NCI-H748 (cell line): Measurements from ENCODE around the gene EN2.
"Not testable (repeated sequence)": the region's sequence is repeated elsewhere in the genome, so short reads cannot be mapped to it uniquely, and the experiment has no call there.

ENCODE experiments used
- DNase-seq: peaks from one replicate; lab custom pipeline; 2025; ENCODE audit not compliant: unreplicated experiment; lab: John Stamatoyannopoulos, UW

The EN2 gene

DNA sequence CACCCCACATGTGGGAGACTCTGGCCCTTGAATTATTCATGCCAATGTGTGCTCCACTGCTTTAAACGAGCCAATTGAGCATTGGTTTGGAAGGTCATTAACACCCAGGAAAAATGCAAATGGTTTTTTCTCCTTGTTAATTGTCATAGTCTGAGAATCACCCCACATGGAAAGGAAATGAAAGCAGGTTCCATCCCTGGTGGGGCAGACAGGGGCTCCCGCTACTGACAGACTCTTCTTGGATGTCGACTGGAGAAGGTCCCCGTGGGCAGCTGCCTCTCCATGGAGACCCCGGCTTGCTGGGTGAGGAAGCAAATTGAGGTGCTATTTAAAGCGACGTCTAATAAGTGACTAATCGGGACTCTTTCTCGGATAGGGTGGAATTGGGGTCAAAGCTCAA lies 32.0 kb upstream of the EN2 start:
- DNase-seq: no peak

DNA sequence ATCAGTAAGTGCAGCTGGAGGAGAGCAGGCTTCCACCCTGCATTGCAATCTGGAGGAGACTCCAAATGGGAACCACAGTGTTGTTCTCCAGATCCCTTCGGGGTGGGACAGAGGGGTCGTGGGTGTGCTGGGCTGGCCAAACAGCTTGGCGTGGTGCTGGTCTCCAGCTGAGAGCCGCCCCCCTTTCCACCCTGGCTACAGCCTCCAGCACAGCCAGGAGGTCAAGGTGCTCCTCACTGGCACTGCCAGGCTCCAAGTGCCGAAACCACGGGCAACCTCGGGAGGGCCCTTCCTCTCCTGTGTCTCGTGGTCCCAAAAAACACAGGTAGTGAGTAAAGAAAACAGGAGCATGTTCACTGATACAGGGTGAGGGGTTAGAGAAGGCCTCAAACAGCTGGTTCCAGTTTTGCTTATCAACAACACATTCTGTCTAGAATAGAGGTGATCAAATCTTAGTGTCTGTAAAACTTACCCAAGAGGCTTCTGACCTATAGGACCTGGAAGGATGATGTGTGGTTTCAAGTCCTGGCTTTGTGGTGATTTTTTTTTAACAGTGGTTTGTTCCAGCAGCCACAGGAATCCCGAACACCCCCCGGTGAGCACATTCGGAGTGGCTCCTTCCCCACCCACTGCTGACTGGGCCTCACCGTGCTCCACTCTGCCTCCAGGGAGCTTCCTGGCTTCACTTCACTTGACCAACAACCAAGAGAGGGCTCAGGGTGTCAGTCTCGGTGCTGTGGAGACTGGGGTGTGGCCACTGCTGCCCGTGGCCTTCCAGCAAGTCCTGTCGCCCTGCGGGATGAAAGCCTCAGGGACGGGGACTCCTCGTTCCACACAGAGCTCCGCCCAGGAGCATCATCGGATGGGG lies 31.2 kb upstream of the EN2 start:
- DNase-seq: no peak

DNA sequence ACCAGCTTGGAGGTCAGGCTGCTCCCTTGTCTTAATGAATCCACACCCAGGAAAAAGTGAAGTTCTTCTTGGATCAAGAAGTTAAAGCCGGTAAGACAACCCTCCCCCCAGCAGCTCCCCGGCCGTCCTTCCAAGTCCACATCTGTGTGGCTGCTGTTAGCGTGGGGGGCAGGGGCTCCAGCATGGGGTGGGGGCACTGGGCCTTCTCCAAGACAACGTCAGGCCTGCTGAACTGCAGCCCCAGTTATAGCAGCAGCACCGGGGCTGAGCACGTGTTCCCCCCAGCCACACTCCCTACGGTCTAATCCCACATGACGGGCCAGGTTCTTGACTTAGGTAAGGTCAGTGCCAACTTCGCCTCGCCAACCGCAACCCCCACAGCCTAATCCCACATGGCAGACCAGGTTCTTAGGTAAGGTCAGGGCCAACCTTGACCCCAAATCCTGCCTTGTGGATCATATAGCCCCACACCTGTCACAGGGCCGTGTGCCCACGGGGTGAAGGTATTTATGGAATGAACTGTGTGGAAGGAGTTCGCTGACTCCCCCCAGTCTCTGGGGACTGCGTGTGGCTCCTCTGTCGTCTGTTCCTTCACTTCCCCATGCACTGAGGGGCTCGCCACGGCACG lies 30.4 kb upstream of the EN2 start:
- no peak for DNase-seq

DNA sequence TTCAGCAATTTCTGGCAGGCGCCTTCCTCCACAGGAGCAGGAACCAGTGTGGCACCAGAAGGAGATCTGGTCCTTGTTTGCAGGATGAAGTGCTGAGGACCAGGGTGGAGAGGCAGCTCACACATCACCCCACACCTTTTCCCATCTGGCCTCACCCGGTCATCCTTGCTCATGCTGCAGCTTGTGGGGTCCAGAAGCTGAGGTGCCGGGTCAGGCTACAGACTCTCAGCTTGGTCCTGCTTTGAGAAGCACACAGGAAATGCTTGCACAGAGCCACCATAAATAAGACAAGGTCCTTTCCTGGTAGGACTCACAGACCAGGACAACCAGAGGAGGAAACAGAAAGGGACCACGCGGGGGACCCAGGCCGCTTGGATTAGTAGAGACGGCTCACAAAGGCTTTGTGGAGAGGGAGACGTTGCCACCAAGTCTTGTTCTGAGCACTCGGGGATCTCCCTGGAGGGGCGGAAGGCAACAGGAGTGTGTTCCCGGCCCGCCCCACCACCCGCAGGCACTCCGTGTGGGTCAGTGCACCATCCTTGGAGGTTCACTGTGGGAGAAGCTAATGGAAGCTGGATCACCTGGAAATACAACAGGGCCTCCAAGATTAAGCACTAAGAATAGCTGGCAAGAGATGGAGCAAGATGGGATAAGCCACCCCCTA lies 29.6 kb upstream of the EN2 start:
- DNase-seq: no peak

DNA sequence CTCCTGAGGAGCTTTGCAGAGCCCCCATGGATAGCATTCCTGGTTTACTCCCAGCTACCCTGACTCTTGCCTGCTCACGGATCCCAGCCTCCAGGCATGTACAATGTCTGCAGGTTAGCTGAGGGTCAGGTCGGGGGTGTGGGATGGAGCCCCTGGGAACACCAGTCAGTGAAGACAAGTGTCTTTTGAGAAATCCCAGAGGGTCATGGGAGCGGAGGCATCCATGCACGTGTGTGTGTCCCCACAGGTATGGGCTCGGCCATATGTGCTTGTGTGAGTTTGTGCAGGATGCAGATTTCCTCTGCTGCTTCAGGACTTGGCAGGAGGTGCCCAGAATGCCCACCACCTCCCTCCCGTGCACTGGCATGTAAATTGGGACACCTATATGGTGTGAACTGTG lies 28.3 kb upstream of the EN2 start:
- DNase-seq: no peak

DNA sequence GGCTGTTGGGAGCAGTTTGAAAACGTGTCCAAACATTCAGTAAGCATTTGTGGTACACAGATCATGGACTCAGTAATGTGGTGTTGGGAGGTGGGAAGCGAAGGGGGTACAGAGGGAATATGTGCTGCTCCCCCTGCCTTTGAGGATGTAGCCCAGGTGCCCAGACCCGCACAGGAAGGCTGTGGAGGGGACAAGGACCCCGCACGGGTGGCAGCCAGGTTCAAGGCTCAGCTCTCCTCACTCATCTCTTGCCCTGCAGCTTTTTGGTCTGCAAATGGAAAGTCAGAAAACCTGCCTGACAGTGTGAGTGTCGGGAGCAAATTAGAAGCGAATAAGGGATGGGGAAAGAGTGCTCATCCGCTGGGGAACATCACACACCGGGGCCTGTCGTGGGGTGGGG lies 27.3 kb upstream of the EN2 start:
- DNase-seq: no peak

DNA sequence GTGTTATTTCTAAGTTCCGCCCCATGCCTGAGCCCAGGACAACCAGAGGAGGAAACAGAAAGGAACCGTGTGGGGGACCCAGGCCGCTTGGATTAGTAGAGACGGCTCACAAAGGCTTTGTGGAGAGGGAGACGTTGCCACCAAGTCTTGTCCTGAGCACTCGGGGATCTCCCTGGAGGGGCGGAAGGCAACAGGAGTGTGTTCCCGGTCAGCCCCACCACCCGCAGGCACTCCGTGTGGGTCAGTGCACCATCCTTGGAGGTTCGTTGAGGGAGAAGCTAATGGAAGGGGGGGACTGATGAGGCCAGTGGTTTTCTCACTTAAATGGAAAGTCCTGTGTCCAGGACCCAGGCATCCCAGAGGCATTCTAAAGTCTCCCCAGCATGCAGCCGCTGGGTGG lies 26.7 kb upstream of the EN2 start:
- no peak for DNase-seq

DNA sequence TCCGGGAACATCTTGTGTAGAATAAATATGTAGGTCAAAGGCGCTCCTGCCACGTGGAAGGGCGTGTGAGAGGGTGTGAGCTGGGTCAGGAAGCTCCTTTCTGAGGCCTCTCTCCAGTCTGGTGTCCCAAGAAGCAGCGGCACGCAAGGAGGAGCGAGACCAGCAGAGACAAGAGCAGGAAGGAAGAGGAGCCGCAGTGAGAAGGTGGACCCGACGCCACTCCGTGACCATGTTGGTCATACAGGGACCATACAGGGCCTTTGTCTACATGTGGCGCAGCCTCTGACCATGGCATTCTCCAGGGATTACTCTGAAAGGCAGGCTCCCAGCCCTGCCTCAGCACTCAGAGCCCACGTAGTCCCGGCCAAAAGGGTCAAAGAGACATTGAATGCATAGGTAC lies 26.2 kb upstream of the EN2 start:
- no peak for DNase-seq

DNA sequence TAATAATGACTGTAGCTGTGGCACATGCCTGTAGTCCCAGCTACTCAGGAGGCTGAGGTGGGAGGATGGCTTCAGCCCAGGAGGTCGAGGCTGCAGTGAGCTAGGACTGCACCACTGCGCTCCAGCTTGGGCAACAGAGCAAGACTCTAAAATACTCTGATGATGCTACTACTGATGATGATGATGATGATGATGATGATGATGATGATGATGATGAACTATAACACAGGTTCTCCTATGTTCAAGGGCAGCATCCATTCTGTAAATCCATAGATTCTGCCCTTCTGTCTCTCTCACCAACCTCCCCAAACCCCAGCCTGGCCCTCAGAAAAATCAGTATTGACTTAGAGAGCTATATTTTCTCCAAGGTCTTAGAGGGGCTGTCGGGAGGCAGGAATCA lies 22.8 kb upstream of the EN2 start:
- no peak for DNase-seq

DNA sequence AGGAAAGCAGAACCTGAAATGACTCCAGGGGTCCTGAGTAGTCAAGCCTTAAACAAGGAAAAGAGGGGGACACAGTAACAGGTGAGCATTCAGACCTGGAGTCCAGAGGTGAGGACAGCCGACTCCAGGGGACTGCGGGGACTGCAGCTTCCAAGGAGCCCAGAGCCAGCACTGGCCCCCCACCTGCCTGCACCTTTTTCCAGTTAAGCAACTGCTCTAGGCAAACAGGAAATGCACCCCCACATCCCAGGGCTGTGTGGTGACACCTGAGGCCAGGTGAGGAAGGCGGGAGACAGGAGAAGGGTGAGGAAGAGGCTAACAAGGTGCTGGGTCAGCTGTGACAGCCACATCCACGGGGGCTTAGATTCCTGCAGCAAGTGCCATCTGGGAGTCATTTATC lies 20.1 kb upstream of the EN2 start:
- no peak for DNase-seq

DNA sequence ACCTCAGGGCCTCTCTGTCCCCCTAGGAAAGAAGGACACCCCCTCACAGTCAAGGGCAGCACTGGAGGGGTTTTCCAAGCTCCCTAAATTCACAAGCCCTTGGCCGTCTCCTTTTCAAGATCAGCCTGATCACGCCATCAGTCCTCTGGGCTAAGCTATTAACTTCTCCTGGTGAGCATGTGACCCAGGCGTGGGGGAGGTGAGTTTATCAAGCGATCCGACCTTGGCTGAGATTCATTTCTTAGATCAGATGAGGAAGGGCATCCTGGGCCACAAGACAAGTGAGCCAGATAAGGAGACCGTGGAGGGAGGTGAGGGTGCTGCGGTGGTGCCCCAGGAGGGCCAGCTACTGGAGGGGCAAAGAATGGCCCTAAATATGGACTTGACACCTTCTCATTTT lies 19.2 kb upstream of the EN2 start:
- DNase-seq: no peak

DNA sequence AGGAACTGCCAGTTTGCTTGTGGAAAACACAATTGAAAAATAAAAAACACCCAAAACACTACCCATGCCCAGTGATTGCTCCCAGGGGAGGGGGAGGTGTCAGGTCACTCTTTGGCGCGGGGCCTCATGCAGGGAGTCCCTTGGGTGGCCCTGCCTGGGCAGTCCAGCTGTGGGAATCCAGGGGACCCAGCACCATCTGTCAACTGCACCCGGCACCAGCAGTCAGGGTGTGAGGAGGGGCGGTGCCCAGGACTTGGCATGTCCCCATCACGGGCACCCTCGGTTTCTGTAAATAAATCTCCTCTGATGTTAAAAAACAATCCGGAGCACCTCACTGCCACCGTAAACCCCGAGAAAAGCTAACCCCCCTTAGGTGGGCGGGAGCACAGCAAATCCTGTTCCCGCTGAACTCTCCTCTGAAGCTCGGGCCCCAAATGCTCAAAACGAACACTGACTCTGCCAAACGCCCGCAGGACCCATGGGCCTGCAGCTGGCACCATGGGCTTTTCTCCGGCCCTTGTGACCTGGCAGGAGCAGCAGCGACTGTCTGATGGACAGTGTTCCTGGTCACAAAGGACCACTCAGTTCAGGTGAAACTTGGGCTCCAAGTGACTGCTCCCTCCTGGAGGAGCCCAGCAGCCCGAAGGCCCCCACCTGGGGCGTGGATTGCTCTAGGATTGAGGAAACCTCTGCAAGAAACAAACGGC lies 18.5 kb upstream of the EN2 start:
- no peak for DNase-seq

DNA sequence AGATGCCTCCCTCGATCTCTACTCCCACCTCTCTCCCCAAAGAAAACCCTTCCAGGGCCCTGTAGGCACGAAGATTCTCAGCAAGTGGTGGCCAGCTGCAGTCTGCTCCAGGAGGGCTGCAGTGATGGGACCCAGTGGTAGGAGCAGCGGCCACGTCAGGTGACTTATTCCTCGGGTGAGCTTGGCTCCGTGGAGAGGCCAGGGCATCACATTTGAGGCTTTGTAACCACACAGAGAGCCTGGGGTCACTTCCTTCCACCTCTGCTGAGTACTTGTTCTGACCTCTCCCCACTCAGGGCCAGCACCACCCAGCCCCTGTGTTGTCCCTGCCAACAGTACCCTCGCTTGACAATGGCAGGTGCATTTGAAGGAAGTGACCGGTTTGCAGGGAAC lies 17.9 kb upstream of the EN2 start:
- DNase-seq: no peak

DNA sequence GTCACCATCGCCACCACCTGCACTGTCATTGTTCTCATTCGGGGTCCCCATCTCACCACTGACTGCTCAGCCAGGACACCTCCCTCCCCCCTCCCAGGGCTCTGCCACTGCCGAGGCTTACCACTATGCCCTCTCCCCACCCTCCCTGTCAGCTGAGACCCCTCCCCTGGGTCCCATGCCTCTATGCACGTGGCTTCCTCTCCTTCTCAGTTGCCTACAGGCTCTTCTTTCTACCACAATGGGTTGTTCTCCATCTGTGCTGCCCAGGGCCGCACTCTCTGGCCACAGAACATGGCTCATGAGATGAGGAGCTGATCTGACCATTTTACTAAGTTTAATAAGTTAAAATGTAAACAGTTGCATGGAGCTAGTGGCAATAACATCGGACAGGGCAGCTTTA lies 16.1 kb upstream of the EN2 start:
- no peak for DNase-seq

DNA sequence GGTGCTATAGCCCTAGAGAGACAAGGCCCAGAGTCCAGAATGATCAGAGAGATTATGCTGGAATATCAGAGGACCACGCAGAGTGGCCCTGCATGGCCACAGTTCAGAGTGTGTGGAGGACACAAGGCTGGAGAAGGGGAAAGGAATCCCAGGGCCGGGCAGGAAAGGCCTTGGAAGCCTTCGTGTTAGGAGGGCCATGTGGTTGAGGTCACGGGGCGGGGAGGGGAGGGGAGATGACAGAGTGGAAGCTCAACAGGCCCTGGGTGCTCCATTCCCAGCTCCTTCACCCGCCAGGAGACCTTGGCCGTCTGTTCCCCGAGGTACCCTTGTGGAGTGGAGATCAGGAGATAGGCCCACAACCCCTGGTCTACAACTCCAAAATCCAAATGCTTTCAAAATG lies 13.2 kb upstream of the EN2 start:
- DNase-seq: no peak

DNA sequence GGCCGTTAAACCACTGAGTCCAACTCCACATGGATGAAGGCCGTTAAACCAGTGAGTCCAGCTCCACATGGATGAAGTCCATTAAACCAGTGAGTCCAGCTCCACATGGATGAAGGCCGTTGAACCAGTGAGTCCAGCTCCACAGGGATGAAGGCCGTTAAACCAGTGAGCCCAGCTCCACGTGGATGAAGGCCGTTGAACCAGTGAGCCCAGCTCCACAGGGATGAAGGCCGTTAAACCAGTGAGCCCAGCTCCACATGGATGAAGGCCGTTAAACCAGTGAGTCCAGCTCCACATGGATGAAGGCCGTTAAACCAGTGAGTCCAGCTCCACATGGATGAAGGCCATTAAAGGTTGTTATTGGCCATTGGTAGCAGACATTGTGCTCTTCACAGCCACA lies 12.3 kb upstream of the EN2 start:
- not testable (repeated sequence) for DNase-seq

DNA sequence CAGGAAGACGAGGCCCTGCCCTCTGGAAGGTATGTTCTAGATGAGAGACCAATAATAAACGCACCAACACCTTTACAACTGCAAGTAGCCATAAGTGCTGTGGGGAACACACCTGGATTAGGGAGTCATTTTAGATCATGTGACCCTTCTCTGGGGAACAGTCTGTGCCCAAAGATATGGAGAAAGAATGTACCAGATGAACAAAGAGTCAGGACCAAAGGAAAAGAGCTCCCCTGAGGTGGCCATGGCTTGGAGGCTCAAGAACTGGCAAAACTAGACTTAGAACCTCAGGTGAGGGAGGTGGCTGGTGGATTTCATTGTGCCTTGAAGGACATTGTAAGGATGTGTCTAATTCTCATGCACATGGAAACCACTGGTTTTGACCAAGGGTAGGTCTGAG lies 10.3 kb upstream of the EN2 start:
- no peak for DNase-seq

DNA sequence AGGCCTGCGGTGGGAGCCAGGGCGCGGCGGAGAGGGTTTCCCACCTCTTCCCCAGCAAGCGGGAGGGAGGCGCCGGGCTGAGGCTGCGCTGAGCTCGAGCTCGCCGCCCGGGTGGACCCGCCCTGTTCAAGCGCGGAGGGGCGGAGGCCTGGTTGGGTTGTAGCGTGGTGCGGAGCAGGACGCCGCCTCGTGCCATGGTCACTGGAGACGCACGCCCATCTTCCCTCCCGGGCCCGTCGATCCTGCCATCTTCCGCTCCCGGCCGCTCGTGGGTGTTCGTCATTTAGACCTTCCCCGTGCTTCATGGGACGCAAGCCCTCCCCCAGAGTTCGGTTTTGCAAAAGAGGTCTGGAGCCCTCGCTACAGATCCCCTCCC lies 9.3 kb upstream of the EN2 start:
- DNase-seq: peak; percentile 59

DNA sequence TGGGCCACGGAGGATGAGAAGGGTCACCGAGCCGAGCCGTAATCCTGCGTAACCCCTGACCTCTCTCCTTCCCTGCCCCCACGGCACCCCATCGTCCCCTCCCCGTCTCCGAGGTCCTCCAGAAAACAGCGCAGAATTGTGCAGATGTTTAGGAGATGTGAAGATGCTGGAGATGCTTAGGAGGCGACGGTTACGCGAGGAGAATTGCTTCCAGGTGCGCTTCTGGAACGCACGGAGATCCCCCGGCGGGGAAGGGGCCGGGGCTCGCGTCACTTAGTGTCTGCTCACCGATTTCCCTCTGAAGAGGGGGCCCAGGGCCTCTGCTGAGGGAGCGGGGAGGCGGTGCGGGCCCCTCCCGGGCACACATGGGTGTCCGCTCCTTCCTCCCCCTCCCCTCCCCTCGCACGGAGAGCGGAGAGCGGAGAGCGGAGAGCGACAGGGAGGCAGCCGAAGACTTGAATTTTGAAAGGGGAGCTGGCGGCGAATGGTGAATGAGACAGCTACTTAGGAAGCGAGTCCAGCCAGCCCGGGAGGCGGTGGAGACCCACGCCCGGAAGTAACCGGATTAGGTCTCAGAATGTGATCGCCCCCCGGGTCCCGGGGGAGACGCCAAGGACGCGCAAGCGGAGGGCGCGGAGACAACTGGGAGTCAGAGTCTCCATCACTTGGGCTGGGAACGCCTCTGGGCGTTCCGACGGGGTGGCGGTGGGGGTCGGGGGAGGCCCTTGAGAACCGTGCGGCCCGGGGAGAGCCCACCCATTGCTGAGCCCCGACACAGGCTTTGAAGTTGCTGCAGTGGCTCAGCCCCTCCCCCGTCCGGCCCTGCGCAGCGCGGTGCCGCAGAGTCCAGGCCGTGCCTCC lies 8.7 kb upstream of the EN2 start:
- DNase-seq: no peak

DNA sequence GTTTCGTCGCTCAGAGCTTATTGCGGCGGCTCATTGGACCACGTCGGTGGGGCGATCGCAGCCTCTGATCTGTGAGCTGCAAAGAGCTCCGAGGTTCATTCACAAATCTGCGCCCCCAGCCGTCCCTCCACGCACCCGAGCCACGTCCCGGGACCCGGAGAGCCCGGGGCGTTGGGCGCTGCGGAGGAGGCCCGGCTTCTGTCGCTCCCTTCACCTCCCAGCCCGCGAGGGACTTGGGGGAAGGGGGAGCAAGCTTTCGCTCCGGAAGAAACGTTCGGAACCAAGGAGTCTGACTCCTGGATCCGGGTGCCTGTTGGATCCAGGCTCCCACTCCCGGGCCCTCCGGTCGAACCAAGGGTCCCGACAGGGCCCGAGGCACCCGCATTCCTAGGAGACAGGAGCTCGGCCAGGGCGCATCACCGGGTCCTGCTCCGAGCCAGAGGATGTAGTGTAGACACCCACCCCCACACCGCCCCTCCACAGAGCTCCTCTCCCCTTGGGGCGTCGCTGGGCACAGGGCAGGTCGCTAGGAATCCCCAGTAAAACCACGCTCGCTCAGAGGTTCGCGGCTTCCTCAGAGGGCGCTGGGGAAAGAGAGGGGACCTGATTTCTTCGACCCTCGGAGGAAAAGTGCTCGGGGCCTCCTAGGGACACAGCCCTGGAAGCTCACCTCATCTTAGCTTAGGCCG lies 7.9 kb upstream of the EN2 start:
- DNase-seq: no peak
